GM18526 (cell line): ENCODE results near the gene PNKD.

Experiments
- POLR2A ChIP-seq: IDR thresholded peaks from 3 replicates; pipeline ENCODE4 v1.6.1; 2011; ENCODE audit not compliant: insufficient read length; ENCODE audit errors: extremely low read depth

Gene PNKD, protein sequence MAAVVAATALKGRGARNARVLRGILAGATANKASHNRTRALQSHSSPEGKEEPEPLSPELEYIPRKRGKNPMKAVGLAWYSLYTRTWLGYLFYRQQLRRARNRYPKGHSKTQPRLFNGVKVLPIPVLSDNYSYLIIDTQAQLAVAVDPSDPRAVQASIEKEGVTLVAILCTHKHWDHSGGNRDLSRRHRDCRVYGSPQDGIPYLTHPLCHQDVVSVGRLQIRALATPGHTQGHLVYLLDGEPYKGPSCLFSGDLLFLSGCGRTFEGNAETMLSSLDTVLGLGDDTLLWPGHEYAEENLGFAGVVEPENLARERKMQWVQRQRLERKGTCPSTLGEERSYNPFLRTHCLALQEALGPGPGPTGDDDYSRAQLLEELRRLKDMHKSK

DNA sequence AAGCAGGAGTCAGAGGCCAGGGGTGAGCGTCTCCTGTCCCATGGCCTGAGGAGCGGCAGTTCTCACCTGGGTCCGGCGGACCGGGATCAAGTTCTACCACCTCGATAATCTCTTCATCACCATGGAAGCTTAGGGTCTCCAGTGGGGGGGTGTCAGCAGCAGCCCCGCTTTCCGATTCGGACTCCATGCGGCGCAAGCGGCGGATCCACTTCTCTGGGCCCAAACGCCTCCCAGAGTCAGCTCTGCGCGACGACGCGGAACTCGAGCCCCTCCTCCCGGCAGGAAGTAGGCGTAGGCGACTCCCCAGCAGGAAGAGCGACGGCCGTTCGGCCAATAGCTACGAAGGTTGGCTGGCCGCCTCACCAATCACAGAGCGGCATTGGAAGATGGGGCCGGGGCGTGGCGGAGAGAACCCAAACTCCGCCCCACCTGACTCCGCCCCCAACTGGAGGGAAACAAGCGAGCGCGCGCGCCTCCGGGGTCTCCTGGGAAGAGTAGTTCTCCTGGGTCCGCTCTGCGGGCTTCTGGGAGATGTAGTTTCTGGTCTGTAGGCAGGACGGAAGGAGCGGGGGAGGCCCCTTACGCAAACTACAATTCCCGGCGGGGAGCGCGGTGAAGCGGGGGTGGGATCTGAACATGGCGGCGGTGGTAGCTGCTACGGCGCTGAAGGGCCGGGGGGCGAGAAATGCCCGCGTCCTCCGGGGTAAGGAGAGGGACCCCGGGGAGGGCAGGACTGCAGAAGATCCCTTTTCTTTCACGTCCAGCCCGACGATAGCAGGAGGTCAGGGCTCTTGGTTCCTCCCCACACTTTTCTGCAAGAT is at the start of gene PNKD, which contains the start of gene AAMP:
PNKD (plus strand) TSS at position 620 of the 821 bp plus-strand sequence; CDS start at position 637, 17 bp downstream.
AAMP (minus strand) TSS at position 238 of the 821 bp plus-strand sequence; CDS start at position 187, 51 bp downstream.
- peak; percentile 71 for TF ChIP-seq POLR2A

DNA sequence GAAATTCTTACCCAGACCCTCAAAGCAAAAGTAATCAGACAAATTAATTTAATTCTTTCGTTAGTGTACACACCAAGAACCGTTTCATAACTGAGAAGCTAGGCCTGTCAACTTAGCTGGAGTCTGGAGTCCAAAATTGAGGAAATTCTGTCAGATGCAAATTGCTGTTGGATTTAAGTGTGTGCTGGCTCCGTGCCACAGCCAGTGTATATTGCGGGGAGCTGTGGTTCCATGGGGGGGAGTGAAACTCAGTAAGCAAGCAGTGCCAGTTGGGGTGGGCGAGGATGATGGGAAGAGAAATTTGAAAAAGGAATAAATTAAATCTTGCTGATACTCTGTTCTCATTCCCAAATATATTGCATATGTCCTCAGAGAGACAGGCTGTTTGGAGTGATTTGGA is 49.3 kb upstream of the PNKD start:
- no peak for TF ChIP-seq POLR2A

DNA sequence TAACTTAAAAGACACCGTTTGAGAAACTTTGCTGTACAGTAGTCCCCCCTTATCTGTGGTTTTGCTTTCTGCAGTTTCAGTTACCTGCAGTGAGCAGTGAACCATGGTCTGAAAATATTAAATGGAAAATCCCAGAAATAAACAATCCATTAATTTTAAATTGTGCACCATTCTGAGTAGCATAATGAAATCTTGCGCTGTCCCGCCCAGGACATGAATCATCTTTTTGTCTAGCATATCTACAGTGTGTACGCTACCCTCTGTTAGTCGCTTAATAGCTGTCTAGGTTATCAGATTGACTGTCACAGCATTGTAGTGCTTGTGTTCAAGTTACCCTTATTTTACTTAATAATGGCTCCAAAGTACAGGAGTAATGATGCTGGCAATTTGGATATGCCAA is 47.3 kb upstream of the PNKD start:
- TF ChIP-seq POLR2A, result no peak

DNA sequence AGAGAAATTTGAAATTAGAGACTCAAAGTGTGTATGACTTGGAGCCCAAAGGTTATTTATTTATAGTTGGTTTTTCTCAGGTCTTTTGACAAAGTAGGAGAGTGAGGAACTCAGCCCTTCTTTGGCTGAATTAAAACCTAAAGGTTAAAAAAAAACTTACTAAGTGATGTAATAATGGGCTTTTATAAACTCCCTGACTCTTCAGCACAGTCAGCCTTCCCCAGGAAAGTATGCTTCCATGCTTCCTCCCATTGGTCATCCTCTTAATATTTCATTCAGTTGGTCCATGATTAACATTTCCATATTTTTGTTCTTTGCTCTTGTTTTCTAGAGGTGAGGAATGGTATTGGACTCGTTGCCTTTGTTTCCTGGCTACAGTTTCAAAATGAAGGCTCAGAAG is 46.1 kb upstream of the PNKD start:
- no peak for TF ChIP-seq POLR2A

DNA sequence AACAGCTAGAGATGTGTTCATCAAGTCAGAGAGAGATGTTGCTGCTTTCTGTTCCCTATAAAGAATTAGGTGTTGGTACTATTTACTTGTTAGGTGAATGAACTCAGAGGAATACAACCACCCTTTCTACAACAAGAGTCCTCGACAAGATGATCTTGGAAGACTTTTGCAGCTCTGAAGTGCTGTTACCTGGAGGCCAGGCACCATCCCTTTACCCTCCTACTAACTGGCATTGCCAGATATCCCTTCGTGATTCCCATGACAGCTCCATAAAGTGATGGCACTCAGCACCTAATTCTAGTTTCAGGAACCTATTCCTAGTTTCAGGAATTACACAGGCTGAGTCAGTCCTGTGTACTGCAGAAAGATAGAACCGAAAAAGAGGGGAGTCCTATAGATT is 43.4 kb upstream of the PNKD start:
- no peak for TF ChIP-seq POLR2A

DNA sequence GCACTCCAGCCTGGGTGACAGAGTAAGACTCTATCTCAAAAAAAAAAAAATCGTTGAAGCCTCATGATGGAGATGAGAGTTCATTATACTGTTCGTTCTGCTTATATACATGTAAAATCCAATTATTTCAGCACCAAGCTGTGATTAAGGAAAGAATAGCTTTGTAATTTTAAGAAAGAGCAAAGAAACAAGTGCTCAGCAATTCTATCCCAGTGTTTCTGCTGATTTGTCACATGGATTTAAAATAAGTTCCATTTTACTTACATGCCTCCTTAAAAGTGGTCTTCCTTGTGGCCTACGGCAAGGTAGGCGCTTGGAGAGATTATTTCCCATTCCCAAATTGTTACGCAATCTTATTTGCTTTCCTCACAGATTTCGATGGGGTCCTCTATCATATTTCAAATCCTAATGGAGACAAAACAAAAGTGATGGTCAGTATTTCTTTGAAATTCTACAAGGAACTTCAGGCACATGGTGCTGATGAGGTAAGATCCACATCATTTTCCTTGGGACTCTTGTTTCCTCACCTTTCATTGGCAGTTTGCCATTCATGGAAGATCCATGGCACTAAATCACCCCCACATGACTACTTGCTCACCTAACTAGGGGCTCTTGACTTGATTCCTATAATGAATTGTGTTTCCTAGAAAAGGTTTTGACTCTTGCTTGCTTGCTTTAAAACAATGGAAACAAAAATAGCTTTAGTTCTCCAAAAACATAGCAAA is 41.8 kb upstream of the PNKD start:
- no peak for TF ChIP-seq POLR2A

DNA sequence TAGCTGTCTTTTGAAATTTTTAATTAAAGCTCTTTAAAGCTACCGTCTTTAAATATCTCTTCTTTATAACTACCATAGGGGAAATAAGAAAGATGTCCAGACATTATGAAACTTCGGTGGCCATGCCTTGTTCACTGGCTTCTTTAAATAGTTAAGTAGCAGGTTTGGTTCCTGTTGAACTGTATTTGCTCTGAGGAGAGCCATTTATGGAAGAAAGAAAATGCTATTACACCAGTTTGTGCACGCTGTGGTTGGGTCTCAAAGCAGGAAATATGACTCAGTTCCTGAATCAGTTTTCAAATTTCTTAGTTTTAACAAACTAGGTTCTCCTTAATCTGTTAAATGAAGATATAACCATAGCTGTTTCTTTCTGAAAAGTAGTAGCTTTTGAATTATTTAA is 41.1 kb upstream of the PNKD start:
- no peak for TF ChIP-seq POLR2A

DNA sequence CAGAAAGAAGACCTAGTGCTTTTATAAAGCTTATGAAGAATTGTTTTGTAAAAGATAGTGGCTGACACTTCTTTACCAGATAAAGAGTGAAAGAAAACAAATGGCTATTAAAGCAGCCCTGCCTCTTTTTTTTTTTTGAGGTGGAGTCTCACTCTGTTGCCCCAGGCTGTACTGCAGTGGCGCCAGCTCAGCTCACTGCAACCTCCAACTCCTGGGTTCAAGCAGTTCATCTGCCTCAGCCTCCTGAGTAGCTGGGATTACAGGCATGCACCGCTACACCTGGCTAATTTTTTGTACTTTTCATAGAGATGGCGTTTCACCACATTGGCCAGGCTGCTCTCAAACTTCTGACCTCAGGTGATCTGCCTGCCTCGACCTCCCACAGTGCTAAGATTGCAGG is 40.5 kb upstream of the PNKD start:
- no peak for TF ChIP-seq POLR2A

DNA sequence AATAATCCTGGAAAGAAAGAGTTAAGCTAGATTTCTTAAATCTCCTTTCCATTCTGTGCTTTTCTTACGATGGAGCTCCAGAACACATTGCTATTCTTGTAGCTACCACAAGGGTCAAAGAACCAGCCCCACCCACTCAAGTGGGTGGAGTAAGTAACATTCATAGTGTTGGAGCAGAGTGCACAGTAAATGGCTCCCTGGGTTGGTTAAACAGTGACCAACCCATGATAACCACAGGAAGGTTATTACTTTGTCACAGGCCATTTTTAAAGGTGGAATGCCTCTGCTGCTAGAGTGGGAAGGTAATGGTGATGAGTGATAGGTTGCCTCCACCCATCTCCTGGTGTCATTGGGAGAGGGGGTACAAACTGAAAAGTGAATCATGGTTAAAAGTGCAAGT is 39.4 kb upstream of the PNKD start:
- TF ChIP-seq POLR2A, result no peak

DNA sequence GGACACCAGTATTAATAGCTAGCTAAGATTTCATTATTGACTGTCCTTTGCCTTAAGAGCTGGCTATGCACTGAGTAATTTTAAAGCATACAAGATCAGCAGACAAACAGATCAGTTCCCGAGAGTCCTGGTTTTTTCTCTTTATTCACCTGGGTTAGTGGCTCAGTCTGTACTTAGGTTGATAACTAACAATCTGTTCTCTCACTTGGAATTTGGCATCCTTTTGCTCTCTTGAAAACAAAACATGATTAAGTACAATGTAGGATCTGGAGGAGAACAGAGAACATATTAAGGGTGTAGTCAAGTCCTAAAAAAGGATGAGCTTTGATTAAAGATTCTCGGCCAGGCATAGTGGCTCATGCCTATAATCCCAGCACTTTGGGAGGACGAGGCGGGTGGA is 36.8 kb upstream of the PNKD start:
- no peak for TF ChIP-seq POLR2A

DNA sequence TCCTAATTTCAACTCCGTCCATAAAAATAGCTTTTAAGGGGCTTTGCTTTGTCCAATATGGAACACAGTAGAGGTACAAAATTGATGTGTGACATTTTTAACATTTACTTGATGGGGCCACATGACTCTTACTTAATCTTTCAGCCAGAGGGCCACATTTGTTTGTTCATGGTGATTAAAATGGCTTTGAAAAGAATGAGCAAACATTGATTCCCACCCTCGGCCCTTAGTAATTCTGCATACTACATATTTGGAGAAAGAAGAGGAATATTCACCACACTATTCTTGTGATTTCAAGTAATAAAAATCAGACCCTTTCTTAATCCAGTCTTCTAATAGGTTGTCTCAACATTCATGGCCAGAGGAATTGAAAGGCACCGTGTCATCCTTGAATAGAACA is 35.8 kb upstream of the PNKD start:
- no peak for TF ChIP-seq POLR2A

DNA sequence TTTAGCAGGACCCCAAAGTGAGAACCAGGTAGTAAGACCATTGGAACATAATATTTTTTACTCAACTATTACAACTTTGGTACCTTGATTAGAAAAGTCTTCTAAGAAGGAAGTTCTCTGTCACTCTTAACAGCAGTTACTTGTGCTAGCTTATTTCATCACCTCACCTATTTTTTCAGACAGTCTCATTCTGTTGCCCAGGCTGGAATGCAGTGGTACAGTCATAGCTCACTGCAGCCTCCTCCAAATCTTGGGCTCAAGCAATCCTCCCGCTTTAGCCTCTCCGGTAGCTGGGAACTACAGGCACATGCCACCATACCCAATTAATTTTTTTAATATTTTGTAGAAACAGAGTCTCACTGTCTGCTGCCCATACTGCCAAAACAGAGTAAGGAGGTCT is 35.3 kb upstream of the PNKD start:
- no peak for TF ChIP-seq POLR2A

DNA sequence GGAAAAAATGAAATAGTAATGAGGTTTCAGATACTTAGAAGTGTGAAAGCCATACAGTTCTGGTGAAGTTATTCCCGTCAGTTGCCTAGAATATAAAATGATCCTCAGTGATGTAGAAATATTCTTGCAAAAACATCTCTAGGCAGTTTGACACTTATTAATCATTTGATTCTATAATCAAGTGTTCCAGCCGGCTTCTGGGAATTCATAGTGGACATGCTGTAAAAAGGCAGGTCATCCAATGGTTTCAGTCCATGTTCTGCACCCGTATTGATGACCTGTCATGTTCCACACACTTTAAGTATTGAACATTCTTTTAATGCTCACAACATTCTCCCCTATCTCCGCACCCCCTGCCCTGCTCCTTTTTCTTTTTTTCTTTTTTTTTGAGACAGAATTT is 33.5 kb upstream of the PNKD start:
- TF ChIP-seq POLR2A, result no peak

DNA sequence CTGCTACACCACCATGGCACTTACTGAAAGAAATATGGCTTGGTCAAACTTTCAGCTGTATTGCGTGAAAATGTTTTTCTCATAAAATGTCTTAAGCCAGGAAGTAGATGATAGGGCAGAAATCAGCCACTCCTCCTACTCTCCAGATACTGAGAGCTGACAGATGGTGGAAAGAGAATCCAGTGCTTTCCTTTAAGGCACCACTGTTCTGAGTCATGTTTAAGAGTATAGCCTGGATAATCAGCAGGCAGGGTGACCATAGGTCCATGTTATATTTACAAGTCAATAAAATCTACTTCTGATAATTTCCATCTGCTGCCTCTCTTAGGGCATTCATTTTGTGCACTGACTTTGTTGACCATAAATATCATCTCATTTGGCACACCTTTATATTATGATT is 31.4 kb upstream of the PNKD start:
- TF ChIP-seq POLR2A, result no peak

DNA sequence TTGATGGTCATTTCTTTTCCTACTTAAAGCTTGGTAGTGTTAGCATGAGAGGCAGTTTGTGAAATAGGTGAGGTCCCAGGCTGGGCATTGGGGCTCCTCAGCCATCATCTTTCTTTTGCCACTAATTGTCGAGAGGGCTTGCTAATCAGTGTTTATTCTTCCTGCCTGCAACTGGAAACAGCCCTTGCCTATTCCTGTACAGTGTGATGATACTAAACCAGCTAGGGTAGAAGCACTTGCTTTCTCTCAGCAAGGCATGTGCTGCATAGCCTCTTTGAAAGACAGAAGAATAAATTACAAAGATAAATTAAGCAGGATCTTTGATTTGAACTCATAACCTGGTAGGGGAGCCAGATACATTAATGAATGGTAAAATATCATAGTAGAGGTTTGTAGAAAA is 26.1 kb upstream of the PNKD start:
- no peak for TF ChIP-seq POLR2A

DNA sequence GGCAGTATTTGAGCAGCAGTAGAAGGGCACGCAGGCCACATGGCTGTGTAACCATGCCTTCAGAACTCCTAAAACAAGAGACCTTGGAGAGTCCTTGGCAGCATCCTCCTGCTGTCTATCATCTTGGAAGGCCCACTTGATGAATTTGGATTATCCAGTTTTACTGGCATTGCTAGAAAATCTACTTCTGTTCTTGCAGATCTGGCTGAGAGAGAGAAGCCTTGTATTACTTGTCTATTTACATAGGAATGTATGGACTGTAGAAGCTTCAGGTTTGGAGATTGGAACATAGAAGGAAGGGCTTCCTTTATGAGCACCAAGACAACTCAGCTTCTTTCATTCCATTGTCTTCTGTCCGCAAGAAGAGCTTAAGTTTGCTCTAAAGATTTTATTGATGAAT is 25.7 kb upstream of the PNKD start:
- TF ChIP-seq POLR2A, result no peak
